GM12874 (cell line): ENCODE measurements around the gene RBM20.

ENCODE experiments used
- CTCF ChIP-seq: IDR thresholded peaks from 2 replicates; pipeline ENCODE4 v1.5.1; 2011; ENCODE audit warnings: low read depth, mild to moderate bottlenecking, control low read depth, low read length, moderate library complexity; ENCODE audit not compliant: insufficient read depth

The RBM20 gene

GRCh38 chr10:110780704-110781103, 136.6 kb downstream of the RBM20 start:
- no peak for TF ChIP-seq CTCF

GRCh38 chr10:110781139-110781538, 137.0 kb downstream of the RBM20 start:
- TF ChIP-seq CTCF = no peak

- TF ChIP-seq CTCF = no peak
Observed at GRCh38 chr10:110782616-110783015, 138.5 kb downstream of the RBM20 start.

- no peak for TF ChIP-seq CTCF
Observed at GRCh38 chr10:110783509-110784107, 139.5 kb downstream of the RBM20 start.

GRCh38 chr10:110784198-110784597, 140.1 kb downstream of the RBM20 start:
- TF ChIP-seq CTCF = no peak

- no peak for TF ChIP-seq CTCF
Observed at GRCh38 chr10:110786172-110786571, 142.0 kb downstream of the RBM20 start.

GRCh38 chr10:110788620-110789385, 144.7 kb downstream of the RBM20 start:
- no peak for TF ChIP-seq CTCF
